NB4 (cell line): ENCODE measurements around the gene TRIO.

ENCODE experiments used
- CTCF ChIP-seq: IDR thresholded peaks from one replicate; pipeline ENCODE4 v1.5.1; 2012; ENCODE audit warnings: low read depth, low read length
- MAX ChIP-seq: IDR thresholded peaks from 2 replicates; pipeline ENCODE4 v1.6.1; 2011; ENCODE audit warnings: low read depth, low read length
- MYC ChIP-seq: IDR thresholded peaks from 2 replicates; pipeline ENCODE4 v1.6.1; 2011; ENCODE audit warnings: low read depth, low read length
- POLR2A ChIP-seq: IDR thresholded peaks from 2 replicates; pipeline ENCODE4 v1.6.1; 2011; ENCODE audit warnings: mild to moderate bottlenecking; ENCODE audit not compliant: insufficient read length; ENCODE audit errors: extremely low read depth

DNA sequence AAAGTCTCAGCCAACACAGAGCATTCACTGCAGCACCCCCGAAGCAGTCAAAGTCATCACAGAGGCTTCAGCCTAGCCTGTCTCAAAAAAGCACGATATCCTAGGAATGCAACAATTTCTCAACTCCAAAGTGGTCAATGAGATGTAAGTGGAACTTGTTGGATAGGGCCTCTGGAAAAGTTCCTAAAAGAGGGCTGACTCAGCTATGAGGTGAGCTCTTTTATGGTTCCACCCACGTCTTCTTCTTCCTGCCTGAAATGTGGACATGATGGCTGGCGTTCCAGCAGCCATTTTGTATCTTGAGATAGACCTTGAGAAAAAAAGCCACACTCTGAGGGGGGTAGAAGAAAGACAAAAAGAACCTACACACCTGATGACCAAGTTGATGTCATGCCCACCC, 32.5 kb upstream of the TRIO start:
- TF ChIP-seq CTCF (no peak), POLR2A (no peak), MAX (no peak), MYC (no peak)
